Upper lobe of left lung (tissue), 6 donors: Measurements from ENCODE around the gene CNTN6. TPM values are rescaled to one million over a fixed set of nuclear protein-coding genes. Genes with fewer than 3 reads are reported as not detected.

Experiments used
- ATAC-seq, 2 donors: fragments of 200-7000 bp; cut with Tn5 transposase; one replicate each; pipeline ENCODE4 v1.9.1; 2022; ENCODE audit warnings: mild to moderate bottlenecking in 2 of 2, moderate library complexity in 2 of 2; ENCODE audit not compliant: low FRiP score in 2 of 2
- DNase-seq, 2 donors: peaks; one replicate each; pipeline ENCODE4 v3.0.0-alpha.2; 2019 to 2020
- H3K27ac ChIP-seq, 4 donors: fragments of 200-600 bp; sonication (generic); one replicate each; pipeline ENCODE4 v1.5.1; 2016 to 2019
- H3K27me3 ChIP-seq, 4 donors: fragments of 200-600 bp; sonication (generic); one replicate each; pipeline ENCODE4 v1.5.1; 2017 to 2019
- H3K36me3 ChIP-seq, 4 donors: fragments of 200-600 bp; sonication (generic); one replicate each; pipeline ENCODE4 v1.5.1; 2016 to 2019
- H3K4me1 ChIP-seq, 4 donors: fragments of 200-600 bp; sonication (generic); one replicate each; pipeline ENCODE4 v1.5.1; 2018 to 2019
- H3K4me3 ChIP-seq, 4 donors: fragments of 200-600 bp; sonication (generic); one replicate each; pipeline ENCODE4 v1.5.1; 2017 to 2019; ENCODE audit warnings: mild to moderate bottlenecking in 2 of 4, moderate library complexity in 1 of 4
- H3K9me3 ChIP-seq, 4 donors: fragments of 200-600 bp; sonication (generic); one replicate each; pipeline ENCODE4 v1.5.1; 2018 to 2019
- CTCF ChIP-seq, 6 experiments: fragments of 450-650 bp in 4 of 6; fragments of 200-600 bp in 2 of 6; sonication (generic) in 2 of 6; IDR thresholded peaks; one replicate each; pipeline ENCODE4 v1.5.1; 2016 to 2019; ENCODE audit warnings: antibody characterized with exemption in 6 of 6
- EP300 ChIP-seq, 4 donors: sonication (generic); formaldehyde crosslinking; IDR thresholded peaks; one replicate each; pipeline ENCODE4 v1.5.1; 2017; ENCODE audit warnings: antibody characterized with exemption in 4 of 4, control low read depth in 2 of 4
- POLR2A ChIP-seq, 4 donors: fragments of 450-650 bp; IDR thresholded peaks; one replicate each; pipeline ENCODE4 v1.5.1; 2016 to 2017; ENCODE audit warnings: antibody characterized with exemption in 4 of 4, mild to moderate bottlenecking in 2 of 4
- POLR2AphosphoS5 ChIP-seq, 2 donors: sonication (generic); formaldehyde crosslinking; IDR thresholded peaks; one replicate each; pipeline ENCODE4 v1.5.1; 2017; ENCODE audit warnings: antibody characterized with exemption in 2 of 2
- WGBS, 2 donors: methylation state at CpG; one replicate each; pipeline ENCODE4 v1.1.5; 2017 to 2018; 5-methylcytosine and 5-hydroxymethylcytosine counted together
- total RNA-seq, 6 donors: library from RNA; depleted of rRNA in 4 of 6; stranded (reverse); fragments of >200 nt in 4 of 6; gene quantifications; one replicate each; pipeline versions ENCODE4 v1.1.0 to v1.2.1, GENCODE V29; 2016 to 2021
- donor health status: DM: no; HTN: no; CAD: no; lungs with moderate emphysema.
- donor health status: DM: no; HTN: yes; CAD: no; lungs with severe emphysema.

Gene CNTN6
- 10 to 100 TPM in 3 of 6 donors, 1 to 10 TPM in 3; 5.6 to 29.3 (median 9.6) TPM for total RNA-seq

- 56 to 62% methylated on average over 7 of the region's 7 CpGs for WGBS, 2 donors
- DNase-seq, result no peak
- peak in 1 of 2 donors; percentile 17 for ATAC-seq
- Histone ChIP-seq H3K27me3 (no peaks in the 10 kb centered on the region), H3K9me3 (no peaks in the 10 kb centered on the region), H3K4me3 (peak within 1 kb of the TSS in 2 of 4 donors; percentile 21 to 25), H3K27ac (peak within 1 kb of the TSS in 2 of 4 donors; percentile 8 to 29), H3K36me3 (no peaks in the 10 kb centered on the region), H3K4me1 (no peaks in the 10 kb centered on the region)
- TF ChIP-seq POLR2A (IDR thresholded peaks at IDR 0.05), result no peak
- no peak for TF ChIP-seq POLR2AphosphoS5 (IDR thresholded peaks at IDR 0.05)
- TF ChIP-seq EP300 (IDR thresholded peaks at IDR 0.05), result no peak
- TF ChIP-seq CTCF (IDR thresholded peaks at IDR 0.05), result no peak
Observed at GRCh38 chr3:1092771-1093170, at the start of gene CNTN6. TSS of gene CNTN6 (plus strand) at chr3:1093024. CDS start at chr3:1148009, 54,985 bp downstream.

- Histone ChIP-seq H3K27ac (no peak overlapping the region), H3K36me3 (no peaks in the 10 kb centered on the region), H3K4me3 (no peak overlapping the region), H3K4me1 (no peaks in the 10 kb centered on the region), H3K9me3 (peaks cover 0 to 4% (median 0%) of the 10 kb centered on the region in 4 donors), H3K27me3 (no peaks in the 10 kb centered on the region)
- no peak for ATAC-seq
- WGBS, 2 donors, result 53 to 75% methylated on average over 2 of the region's 2 CpGs
- TF ChIP-seq CTCF (IDR thresholded peaks at IDR 0.05), result no peak
- TF ChIP-seq EP300 (IDR thresholded peaks at IDR 0.05), result no peak
- TF ChIP-seq POLR2A (IDR thresholded peaks at IDR 0.05), result no peak
- no peak for TF ChIP-seq POLR2AphosphoS5 (IDR thresholded peaks at IDR 0.05)
- no peak for DNase-seq
Observed at GRCh38 chr3:1048558-1048957, 44.3 kb upstream of the CNTN6 start.

- Histone ChIP-seq H3K9me3 (no peaks in the 10 kb centered on the region), H3K4me3 (no peak overlapping the region), H3K27ac (no peak overlapping the region), H3K36me3 (no peaks in the 10 kb centered on the region), H3K4me1 (no peaks in the 10 kb centered on the region), H3K27me3 (no peaks in the 10 kb centered on the region)
- WGBS, 2 donors, result 62 to 71% methylated on average over 3 of the region's 3 CpGs
- TF ChIP-seq POLR2AphosphoS5 (IDR thresholded peaks at IDR 0.05), result no peak
- DNase-seq (no peak), ATAC-seq (no peak)
Observed at GRCh38 chr3:1055870-1056269, 37.0 kb upstream of the CNTN6 start.

GRCh38 chr3:1056744-1057143, 36.1 kb upstream of the CNTN6 start:
- no peaks in the 10 kb centered on the region for H3K4me1 ChIP-seq
- H3K9me3 ChIP-seq, result no peaks in the 10 kb centered on the region
- H3K36me3 ChIP-seq, result no peaks in the 10 kb centered on the region
- H3K27ac ChIP-seq, result no peak overlapping the region
- no peak for DNase-seq
- H3K27me3 ChIP-seq, result no peaks in the 10 kb centered on the region
- no peak for ATAC-seq
- TF ChIP-seq POLR2AphosphoS5 (IDR thresholded peaks at IDR 0.05) (no peak), CTCF (IDR thresholded peaks at IDR 0.05) (no peak), POLR2A (IDR thresholded peaks at IDR 0.05) (no peak), EP300 (IDR thresholded peaks at IDR 0.05) (no peak)
- no peak overlapping the region for H3K4me3 ChIP-seq

GRCh38 chr3:1057436-1057835, 35.4 kb upstream of the CNTN6 start:
- Histone ChIP-seq H3K4me1 (no peaks in the 10 kb centered on the region), H3K36me3 (no peaks in the 10 kb centered on the region), H3K27me3 (no peaks in the 10 kb centered on the region), H3K27ac (no peak overlapping the region), H3K9me3 (no peaks in the 10 kb centered on the region), H3K4me3 (no peak overlapping the region)
- DNase-seq (no peak), ATAC-seq (no peak)
- TF ChIP-seq CTCF (IDR thresholded peaks at IDR 0.05) (no peak), POLR2AphosphoS5 (IDR thresholded peaks at IDR 0.05) (no peak), POLR2A (IDR thresholded peaks at IDR 0.05) (no peak), EP300 (IDR thresholded peaks at IDR 0.05) (no peak)
- WGBS, 2 donors, result 57 to 73% methylated on average over 1 of the region's 1 CpG
